GM19468 (cell line): ENCODE results near the gene ABCC3.

Experiments used
- ATAC-seq: cut with Tn5 transposase; IDR thresholded peaks from one replicate; pipeline ENCODE4 v1.9.1; 2021; ENCODE audit warnings: mild to moderate bottlenecking, moderate library complexity, moderate number of reproducible peaks; ENCODE audit not compliant: unreplicated experiment; ENCODE audit errors: extremely low read depth

Gene ABCC3

GRCh38 chr17:50627036-50627781, 7.5 kb upstream of the ABCC3 start:
- no peak for ATAC-seq

GRCh38 chr17:50627782-50628601, 6.7 kb upstream of the ABCC3 start:
- ATAC-seq: no peak

- no peak for ATAC-seq
These were observed 4.8 kb upstream of the ABCC3 start for GRCh38 chr17:50629902-50630301.

GRCh38 chr17:50630524-50631194, 4.0 kb upstream of the ABCC3 start:
- ATAC-seq: no peak

GRCh38 chr17:50631195-50631907, 3.3 kb upstream of the ABCC3 start:
- no peak for ATAC-seq

GRCh38 chr17:50631908-50632571, 2.6 kb upstream of the ABCC3 start:
- ATAC-seq: no peak

GRCh38 chr17:50632637-50633036, 2.0 kb upstream of the ABCC3 start:
- no peak for ATAC-seq

- no peak for ATAC-seq
These were observed 998 bp upstream of the ABCC3 start for GRCh38 chr17:50633683-50634082.

GRCh38 chr17:50634915-50635731, 442 bp downstream of the ABCC3 start:
- ATAC-seq: no peak

GRCh38 chr17:50635732-50635981, 976 bp downstream of the ABCC3 start:
- ATAC-seq: no peak

- no peak for ATAC-seq
These were observed 1.5 kb downstream of the ABCC3 start for GRCh38 chr17:50635982-50636803.

GRCh38 chr17:50636804-50637195, 2.1 kb downstream of the ABCC3 start:
- ATAC-seq: no peak

- ATAC-seq: no peak
These were observed 3.3 kb downstream of the ABCC3 start for GRCh38 chr17:50637829-50638605.

- ATAC-seq: no peak
These were observed 3.9 kb downstream of the ABCC3 start for GRCh38 chr17:50638606-50638965.

- ATAC-seq: no peak
These were observed 4.5 kb downstream of the ABCC3 start for GRCh38 chr17:50638966-50639713.

GRCh38 chr17:50640686-50641351, 6.1 kb downstream of the ABCC3 start:
- no peak for ATAC-seq

GRCh38 chr17:50641357-50641756, 6.7 kb downstream of the ABCC3 start:
- no peak for ATAC-seq
